Loucy (cell line): Measurements from ENCODE around the gene VMAC.

Experiments used
- CTCF ChIP-seq: fragments of 200-600 bp; sonication (generic); conservative IDR thresholded peaks from 2 replicates; pipeline ENCODE4 v1.5.1; 2014; ENCODE audit warnings: mild to moderate bottlenecking, antibody characterized with exemption, low read length
- EZH2phosphoT487 ChIP-seq: fragments of 200-600 bp; IDR thresholded peaks from 2 replicates; pipeline ENCODE4 v1.6.1; 2018; ENCODE audit warnings: antibody characterized with exemption, mild to moderate bottlenecking, moderate library complexity, borderline replicate concordance

GRCh38 chr19:5911366-5911765 lies 6.7 kb downstream of the VMAC start:
- no peak for TF ChIP-seq EZH2phosphoT487
- TF ChIP-seq CTCF: no peak
